Measurements from ENCODE around the gene IL1RAPL1. TPM values are rescaled to one million over a fixed set of nuclear protein-coding genes. Genes with fewer than 3 reads are reported as not detected.

IL1RAPL1 gene
- total and polyA plus RNA-seq, 8 donors, result 0.05 to 0.20 (median 0.09) TPM; not detected in 5

- intact Hi-C loops (cut with DNase I), result no loop called here
- Histone ChIP-seq H3K27me3 (no peaks in the 10 kb centered on the region), H3K36me3 (no peaks in the 10 kb centered on the region), H3K4me3 (no peak overlapping the region), H3K4me1 (no peaks in the 10 kb centered on the region), H3K9me3 (no peaks in the 10 kb centered on the region), H3K27ac (no peak overlapping the region)
- 45 to 64% methylated on average over 1 of the region's 1 CpG for WGBS, 2 donors
- ATAC-seq (no peak), FAIRE-seq (peak; percentile 45), DNase-seq (no peak)
- TF ChIP-seq CTCF (IDR thresholded peaks at IDR 0.05), result no peak
Observed at GRCh38 chrX:28997706-28998463, 410.6 kb downstream of the IL1RAPL1 start.

GRCh38 chrX:28998609-28999135 is 411.4 kb downstream of the IL1RAPL1 start:
- no peaks in the 10 kb centered on the region for H3K9me3 ChIP-seq
- H3K36me3 ChIP-seq, result no peaks in the 10 kb centered on the region
- H3K27me3 ChIP-seq, result no peaks in the 10 kb centered on the region
- intact Hi-C loops (cut with DNase I), result no loop called here
- no peak for DNase-seq
- no peak for ATAC-seq
- H3K4me3 ChIP-seq, result no peak overlapping the region
- no peak for FAIRE-seq
- 26 to 32% methylated on average over 3 of the region's 3 CpGs for WGBS, 2 donors
- H3K27ac ChIP-seq, result no peak overlapping the region
- no peaks in the 10 kb centered on the region for H3K4me1 ChIP-seq
- TF ChIP-seq CTCF (IDR thresholded peaks at IDR 0.05), result no peak

- no peak overlapping the region for H3K4me3 ChIP-seq
- FAIRE-seq (no peak), DNase-seq (no peak)
Observed at GRCh38 chrX:29012867-29013266, 425.6 kb downstream of the IL1RAPL1 start.

DNA sequence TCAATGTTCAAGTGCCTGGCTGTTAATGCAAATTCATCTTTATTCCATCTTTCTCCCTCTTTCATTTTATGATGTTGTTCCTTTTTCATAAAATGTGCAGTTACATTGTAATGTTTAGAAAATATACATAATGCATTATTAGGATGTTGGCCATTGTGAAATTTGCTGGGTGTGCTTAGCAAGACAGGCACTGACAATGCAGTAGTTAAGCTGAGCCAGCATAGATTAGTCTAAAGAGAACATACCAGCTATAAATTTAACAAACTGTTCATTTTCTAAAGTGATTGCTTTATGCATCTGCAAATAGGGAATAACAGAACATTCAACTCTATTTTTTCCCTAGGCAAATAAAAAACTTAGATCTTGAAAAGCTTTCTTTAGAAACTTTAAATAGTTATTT is 436.0 kb downstream of the IL1RAPL1 start:
- TF ChIP-seq CTCF (IDR thresholded peaks at IDR 0.05), result no peak
- Histone ChIP-seq H3K27ac (no peak overlapping the region), H3K27me3 (no peaks in the 10 kb centered on the region), H3K36me3 (no peaks in the 10 kb centered on the region), H3K4me3 (no peak overlapping the region), H3K9me3 (no peaks in the 10 kb centered on the region), H3K4me1 (no peaks in the 10 kb centered on the region)
- DNase-seq (no peak), FAIRE-seq (no peak), ATAC-seq (no peak)
- intact Hi-C loops (cut with DNase I), result no loop called here

More at GRCh38 chrX:29012867-29013266, 425.6 kb downstream of the IL1RAPL1 start:
- no peaks in the 10 kb centered on the region for H3K4me1 ChIP-seq
- H3K27me3 ChIP-seq, result peaks cover 0 to 4% (median 0%) of the 10 kb centered on the region in 4 donors
- no peak for ATAC-seq
- no peaks in the 10 kb centered on the region for H3K9me3 ChIP-seq
- no peaks in the 10 kb centered on the region for H3K36me3 ChIP-seq
- intact Hi-C loops (cut with DNase I), result no loop called here
- no peak overlapping the region for H3K27ac ChIP-seq
- TF ChIP-seq CTCF (IDR thresholded peaks at IDR 0.05), result no peak

DNA sequence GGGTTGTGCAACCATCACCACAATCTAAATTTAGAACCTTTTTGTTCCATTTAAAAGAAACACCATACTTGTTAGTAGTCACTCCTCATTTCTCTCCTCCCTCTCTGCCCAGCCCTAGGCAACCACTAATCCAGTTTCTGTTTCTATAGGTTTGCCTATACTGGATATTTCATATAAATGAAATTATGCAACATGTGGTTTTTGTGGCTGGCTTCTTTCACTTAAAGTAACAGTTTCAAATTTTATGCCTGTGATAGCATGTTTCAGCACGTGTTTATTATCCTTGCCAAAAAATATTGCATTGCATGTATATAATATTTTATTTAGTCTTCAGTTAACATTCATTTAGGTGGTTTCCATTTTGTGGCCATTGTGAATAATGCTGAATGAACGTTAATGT is 437.6 kb downstream of the IL1RAPL1 start:
- no peak for DNase-seq
- Histone ChIP-seq H3K27ac (no peak overlapping the region), H3K9me3 (no peaks in the 10 kb centered on the region), H3K4me3 (no peak overlapping the region), H3K4me1 (no peaks in the 10 kb centered on the region), H3K27me3 (no peaks in the 10 kb centered on the region), H3K36me3 (no peaks in the 10 kb centered on the region)
- intact Hi-C loops (cut with DNase I), result no loop called here
- ATAC-seq, result no peak
- TF ChIP-seq CTCF (IDR thresholded peaks at IDR 0.05), result no peak
- 31 to 54% methylated on average over 2 of the region's 2 CpGs for WGBS, 2 donors
- no peak for FAIRE-seq
